Heart left ventricle (tissue), 13 donors: ENCODE data around the gene SF3A2.

ENCODE experiments used
- CTCF ChIP-seq, 12 donors: fragments of 200-600 bp; sonication (generic) in 4 of 12; IDR thresholded peaks; one replicate each; pipeline versions ENCODE4 v1.5.0 to v1.8.0; 2018 to 2022; ENCODE audit warnings: antibody characterized with exemption in 12 of 12, mild to moderate bottlenecking in 5 of 12
- POLR2A ChIP-seq, 2 donors: fragments of 450-650 bp; IDR thresholded peaks; one replicate each; pipeline ENCODE4 v1.6.1; 2017; ENCODE audit warnings: antibody characterized with exemption in 2 of 2, mild to moderate bottlenecking in 2 of 2, moderate library complexity in 2 of 2
- donor health status: ischemic (EF 13 %, LVEDD 7.1; RV severe dilation, severe dysfunction).
- donor health status: DM: no; HTN: yes; CAD: no.
- donor health status: DM: no; HTN: no; CAD: no.
- donor health status: ischemic (EF 25% LVEDD 6.9; RV normal size, moderate dysfunction).
- donor health status: ischemic (EF 25% LVEDD 5.7; RV mildly dilated, moderate dysfunction).
- donor health status: ischemic (EF 35%, LVEDD 5.7; RV mildly dilated, moderate dysfunction).
- donor health status: nonischemic (EF 11% LVEDD 7.7; RV severe dilation, severe dysfunction).
- donor health status: DM: yes; HTN: yes; CAD: no.
- donor health status: PGD.
- donor health status: ischemic (EF 29% LVEDD 5.4; RV normal size, mild dysfunction).
- donor health status: nonischemic (EF 23%, LVEDD 6.1; RV moderate dilation, normal function).

GRCh38 chr19:2252797-2253105, 16.1 kb downstream of the SF3A2 start:
- TF ChIP-seq CTCF (IDR thresholded peaks at IDR 0.05) (no peak), POLR2A (IDR thresholded peaks at IDR 0.05) (no peak)
